Erythroblast (primary cell): Measurements from ENCODE around the gene PRAC1.

Experiments used
- GATA1 ChIP-seq: IDR thresholded peaks from 2 replicates; pipeline ENCODE4 v1.6.1; 2011; ENCODE audit warnings: low read depth, mild to moderate bottlenecking, control low read depth, low read length, moderate library complexity
- POLR2A ChIP-seq: IDR thresholded peaks from 2 replicates; pipeline ENCODE4 v1.6.1; 2011; ENCODE audit warnings: mild to moderate bottlenecking, low read length

GRCh38 chr17:48732688-48733629 is 10.6 kb upstream of the PRAC1 start:
- TF ChIP-seq POLR2A (no peak), GATA1 (no peak)
